ENCODE data around the gene ZNF2.
A peak's percentile ranks its signal among the peaks of the same experiment; 100 is the strongest.

ZNF2 gene

DNA sequence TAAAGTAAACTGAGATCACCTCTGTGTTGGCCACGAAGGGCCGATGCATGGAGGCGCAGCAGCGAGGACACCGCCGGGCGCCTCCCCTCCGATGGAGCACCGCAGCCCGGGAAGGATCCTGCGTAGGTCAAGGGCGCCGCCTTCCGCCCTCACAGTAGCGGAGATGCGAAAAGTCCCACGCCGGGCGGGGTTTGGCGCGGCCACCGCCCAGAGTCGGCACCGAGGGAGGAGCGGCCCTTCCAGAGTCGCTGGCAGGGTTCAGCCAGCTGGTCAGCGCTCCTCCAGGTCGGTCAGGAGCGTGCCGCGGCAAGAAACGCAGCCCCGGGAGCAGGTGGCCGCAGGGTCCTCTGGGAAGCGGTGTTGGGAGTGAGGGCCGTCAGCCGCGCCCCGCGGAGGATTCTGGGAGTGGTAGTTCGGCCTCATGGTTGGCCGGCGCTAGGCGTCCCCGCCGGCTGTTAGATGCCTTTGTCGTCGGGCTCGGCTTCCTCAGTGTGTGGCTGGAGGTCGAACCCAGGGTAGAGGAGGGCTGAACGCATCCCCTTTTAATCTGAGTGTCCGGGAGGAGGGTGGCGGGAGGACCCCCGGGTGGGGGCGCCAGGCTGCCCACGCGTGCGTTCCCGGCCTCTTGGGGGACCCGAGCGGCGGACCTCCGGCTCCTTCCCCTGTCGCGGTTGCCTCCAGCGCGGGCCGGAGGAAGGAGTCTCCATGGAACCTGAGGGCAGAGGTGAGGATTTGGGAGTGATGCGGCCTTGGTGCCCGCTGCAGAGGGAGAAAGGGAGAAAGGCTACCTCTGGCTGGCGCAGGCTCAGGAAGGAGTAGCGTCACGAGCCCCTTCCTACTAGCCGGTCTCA lies 41.7 kb downstream of the ZNF2 start, which contains the start of gene ZNF892:
Gene ZNF892, plus strand, starts transcription at position 411 of the 851 bp plus-strand sequence. Its CDS starts 295 bp downstream, at position 706.
- peak; percentile 76 for DNase-seq

- DNase-seq, result no peak
Observed at GRCh38 chr2:95208106-95208505, 42.5 kb downstream of the ZNF2 start.

- no peak for DNase-seq
Observed at GRCh38 chr2:95215018-95215612, 49.5 kb downstream of the ZNF2 start.

DNA sequence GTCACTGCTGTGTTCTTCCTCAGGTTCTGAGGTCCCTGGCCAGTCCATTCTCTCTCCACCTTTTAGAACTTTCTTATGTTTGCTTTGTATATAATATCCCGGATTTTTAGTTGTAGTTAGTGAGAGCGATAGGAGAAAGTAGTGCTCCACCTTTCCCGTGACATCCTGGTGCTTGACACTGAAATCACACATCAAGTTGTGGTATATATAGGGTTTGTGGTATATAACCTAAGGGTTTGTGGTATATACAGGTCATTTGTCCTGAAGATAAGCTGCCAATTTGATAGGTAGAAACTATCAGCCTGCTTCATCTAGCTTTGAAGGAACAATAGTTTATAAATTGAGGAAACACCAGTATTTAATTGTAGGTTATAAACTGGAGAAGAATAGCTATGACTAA lies 54.8 kb downstream of the ZNF2 start:
- no peak for DNase-seq

DNA sequence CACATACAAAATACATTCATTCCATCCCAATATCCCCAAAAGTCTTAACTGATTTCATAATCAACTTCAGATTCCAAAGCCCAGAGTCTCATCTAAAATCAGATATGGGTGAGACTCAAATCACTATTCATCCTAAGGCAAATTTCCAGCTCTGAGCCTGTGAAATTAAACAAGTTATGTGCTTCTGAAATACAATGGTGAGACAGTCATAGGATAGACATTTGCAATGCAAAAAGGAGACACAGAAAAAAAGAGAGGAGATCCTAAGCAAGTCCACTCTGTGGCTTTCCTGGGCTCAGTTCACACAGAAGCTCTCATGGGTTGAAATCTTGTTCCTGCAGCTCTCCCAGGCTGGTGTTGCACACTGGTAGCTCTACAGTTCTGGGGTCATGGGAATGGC lies 60.0 kb downstream of the ZNF2 start:
- no peak for DNase-seq

- peak; percentile 8 for DNase-seq
Observed at GRCh38 chr2:95231723-95232122, 66.1 kb downstream of the ZNF2 start.

GRCh38 chr2:95232232-95232631 lies 66.6 kb downstream of the ZNF2 start:
- no peak for DNase-seq

Data from NCI-H2081 treated with DMSO at 0.1 percent for 48 hours (cell line).